GM12873 (cell line): ENCODE results near the gene NKX2-3.

ENCODE experiments used
- TF ChIP-seq, protein P1 (sequence below): IDR thresholded peaks from 2 replicates; pipeline ENCODE4 v1.5.1; 2012; ENCODE audit warnings: low read depth, mild to moderate bottlenecking, moderate library complexity, low read length, control low read depth; ENCODE audit not compliant: insufficient read depth; ENCODE audit errors: missing control alignments

Gene NKX2-3

DNA sequence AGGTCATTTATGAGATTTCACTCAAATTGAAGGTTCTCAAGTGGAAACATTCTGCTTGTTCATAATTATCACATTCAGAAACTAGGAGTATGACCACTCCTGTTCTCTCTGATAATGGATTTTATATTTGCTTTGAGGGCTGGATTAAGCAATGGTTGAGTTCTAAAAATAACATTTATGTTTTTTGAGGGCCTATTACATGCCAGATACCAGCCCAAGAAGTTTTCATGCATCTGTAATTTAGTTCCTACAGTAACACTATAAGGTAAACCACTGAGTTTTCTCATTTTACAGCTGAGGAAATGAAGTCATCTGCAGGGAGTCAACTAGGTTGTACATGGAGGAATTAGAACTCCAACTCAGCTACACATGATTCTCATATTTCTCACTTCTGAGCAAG, 25.5 kb upstream of the NKX2-3 start:
- TF ChIP-seq, protein P1, sequence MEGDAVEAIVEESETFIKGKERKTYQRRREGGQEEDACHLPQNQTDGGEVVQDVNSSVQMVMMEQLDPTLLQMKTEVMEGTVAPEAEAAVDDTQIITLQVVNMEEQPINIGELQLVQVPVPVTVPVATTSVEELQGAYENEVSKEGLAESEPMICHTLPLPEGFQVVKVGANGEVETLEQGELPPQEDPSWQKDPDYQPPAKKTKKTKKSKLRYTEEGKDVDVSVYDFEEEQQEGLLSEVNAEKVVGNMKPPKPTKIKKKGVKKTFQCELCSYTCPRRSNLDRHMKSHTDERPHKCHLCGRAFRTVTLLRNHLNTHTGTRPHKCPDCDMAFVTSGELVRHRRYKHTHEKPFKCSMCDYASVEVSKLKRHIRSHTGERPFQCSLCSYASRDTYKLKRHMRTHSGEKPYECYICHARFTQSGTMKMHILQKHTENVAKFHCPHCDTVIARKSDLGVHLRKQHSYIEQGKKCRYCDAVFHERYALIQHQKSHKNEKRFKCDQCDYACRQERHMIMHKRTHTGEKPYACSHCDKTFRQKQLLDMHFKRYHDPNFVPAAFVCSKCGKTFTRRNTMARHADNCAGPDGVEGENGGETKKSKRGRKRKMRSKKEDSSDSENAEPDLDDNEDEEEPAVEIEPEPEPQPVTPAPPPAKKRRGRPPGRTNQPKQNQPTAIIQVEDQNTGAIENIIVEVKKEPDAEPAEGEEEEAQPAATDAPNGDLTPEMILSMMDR: no peak

DNA sequence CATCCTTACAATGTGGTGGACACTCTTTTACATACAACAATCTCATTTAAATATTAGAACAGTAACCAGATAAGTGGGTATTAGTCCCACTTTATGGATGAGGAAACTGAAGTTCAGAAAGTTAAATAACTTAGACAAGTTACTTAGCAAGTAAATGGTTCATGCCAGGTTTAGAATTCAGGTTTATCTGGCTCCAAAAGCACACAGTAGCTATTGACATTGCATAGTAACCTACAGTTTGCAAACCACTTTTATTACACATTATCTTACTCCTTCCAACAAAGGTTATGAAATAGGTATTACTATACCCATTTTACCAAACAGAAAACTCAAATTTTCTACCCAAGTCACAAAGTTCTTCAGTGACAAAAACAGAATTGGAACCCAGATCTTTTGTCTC, 19.7 kb upstream of the NKX2-3 start:
- TF ChIP-seq, protein P1: no peak

DNA sequence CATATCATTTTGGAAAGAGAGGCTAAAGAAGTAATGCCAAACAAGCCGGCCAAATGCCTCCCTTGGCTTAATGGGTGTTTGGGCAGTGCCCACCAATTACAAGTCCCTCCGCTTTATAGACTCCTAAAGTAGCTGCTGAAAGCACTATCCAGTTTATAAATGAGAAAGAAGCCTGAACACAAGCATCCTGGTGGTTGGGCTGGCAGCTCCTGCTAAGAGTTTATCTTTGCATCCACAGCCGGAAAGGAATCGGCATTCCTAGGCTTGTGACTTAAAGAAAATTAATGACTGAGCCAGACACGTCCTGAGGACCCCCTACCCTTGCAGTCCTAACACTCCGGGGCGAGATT, 13.1 kb upstream of the NKX2-3 start:
- TF ChIP-seq, protein P1: no peak

DNA sequence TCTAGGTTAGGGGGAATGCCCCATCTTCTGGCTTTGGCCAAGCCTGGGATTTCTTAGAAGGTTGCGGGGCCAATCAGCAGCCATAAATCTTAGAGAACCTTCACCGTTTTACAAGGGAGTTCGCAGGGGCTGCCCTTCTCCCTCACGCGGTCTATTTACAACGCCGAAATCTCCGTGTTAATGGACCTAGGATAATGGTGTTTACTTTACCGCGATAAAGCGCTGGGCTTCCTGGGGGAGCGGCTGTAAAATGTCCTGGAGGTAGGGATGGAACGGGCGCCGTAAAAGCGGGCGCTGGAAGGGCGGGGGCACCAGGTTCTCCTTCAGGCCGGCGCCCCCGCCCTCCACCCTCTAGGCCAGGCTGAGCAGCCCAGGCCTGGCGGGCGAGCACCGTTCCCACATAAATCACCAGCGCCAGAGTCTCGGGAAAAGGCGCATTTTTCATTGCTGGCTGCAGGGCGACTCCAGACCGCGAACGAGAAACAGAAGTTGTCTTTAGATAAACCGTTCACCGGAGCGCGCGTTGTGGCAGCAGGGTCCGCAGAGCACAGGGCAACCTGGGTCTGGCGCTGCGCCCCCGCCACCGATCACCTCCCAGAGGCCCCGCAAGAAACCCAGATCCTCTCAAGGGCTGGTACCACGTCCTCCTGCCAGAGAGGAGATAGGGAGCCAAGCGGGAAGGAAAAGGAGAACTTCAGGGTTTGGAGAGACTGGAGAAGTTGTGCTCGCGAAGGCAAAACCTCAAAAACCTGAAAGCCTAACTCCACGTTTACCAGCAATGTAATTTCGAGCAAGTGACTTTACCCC, 12.5 kb upstream of the NKX2-3 start:
- TF ChIP-seq, protein P1: no peak

DNA sequence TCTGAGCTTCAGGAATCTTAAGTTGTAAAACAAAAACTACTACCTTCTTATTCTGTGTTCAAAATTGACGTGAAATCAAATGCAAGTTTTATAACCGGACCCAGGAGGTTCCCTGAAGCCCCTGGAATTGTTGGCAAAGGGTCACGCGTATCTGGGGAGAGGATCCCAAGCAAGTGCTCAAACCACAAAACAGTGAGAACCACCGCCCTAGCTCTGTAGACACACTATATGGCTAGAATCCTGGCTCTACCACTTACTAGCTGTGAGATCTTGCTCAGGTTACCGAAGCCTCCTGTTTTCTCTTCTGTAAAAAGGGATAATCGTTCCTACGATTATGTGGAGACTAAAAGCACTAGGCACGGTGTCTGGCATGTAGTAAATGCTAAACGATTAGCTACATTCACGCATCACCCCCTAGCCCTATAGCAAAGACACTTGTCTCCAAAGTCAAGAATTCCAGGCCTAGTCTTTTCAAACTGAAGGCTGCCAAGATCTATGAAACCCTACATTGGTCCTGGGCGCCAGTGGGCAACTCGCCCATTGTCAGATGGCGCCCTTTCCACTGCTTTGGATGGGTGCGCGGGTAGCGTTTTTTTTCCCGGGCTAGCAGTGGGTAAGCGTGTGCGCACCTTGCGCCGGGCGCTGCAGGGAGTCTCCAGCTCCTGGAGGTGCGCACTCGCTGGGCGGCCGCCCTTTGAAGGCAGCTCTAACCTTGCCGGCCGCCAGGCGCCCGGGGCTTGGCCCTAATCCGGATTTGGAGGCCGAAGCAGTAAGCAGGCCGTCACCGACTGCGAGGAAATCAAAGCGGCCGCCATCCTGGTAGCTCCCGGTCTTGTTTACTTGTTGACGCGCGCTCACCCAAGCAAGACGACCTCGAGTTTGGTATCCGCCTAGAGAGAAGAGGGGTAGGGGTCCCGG, 11.6 kb upstream of the NKX2-3 start:
- TF ChIP-seq, protein P1: no peak

DNA sequence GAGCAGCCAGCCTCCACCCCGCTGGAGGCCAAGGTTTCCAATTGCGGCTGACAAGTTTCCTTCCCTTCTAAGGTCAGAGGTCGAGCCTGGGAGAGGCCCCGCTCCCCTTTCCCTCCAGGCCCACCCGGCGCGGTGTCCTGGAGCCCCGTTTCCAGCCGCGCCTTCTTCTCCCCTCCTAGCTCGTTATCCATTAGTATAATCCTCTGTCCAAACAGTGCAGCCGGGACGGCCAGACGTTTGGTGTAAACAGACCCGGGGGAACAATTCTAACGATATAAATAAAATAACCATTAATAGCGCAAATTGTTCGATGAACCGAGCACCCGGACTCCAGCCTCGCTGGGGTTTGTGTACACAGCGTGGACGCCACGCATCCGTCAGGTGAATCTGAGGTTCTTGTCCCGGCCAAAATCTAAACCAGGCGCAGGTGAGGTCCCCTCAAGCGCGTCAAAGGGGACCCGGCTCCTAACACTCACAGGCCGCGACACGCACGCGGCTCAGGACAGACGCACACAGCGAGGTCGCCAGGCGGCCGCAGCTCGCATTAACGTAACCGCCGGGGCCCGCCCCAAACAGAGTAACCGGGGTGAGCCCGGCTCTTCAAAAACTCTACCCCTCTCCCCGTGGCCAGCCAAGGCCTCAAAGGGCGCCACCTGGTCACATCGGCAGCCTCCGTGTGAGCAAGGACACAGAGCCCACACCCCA, 10.8 kb upstream of the NKX2-3 start:
- TF ChIP-seq, protein P1: no peak

DNA sequence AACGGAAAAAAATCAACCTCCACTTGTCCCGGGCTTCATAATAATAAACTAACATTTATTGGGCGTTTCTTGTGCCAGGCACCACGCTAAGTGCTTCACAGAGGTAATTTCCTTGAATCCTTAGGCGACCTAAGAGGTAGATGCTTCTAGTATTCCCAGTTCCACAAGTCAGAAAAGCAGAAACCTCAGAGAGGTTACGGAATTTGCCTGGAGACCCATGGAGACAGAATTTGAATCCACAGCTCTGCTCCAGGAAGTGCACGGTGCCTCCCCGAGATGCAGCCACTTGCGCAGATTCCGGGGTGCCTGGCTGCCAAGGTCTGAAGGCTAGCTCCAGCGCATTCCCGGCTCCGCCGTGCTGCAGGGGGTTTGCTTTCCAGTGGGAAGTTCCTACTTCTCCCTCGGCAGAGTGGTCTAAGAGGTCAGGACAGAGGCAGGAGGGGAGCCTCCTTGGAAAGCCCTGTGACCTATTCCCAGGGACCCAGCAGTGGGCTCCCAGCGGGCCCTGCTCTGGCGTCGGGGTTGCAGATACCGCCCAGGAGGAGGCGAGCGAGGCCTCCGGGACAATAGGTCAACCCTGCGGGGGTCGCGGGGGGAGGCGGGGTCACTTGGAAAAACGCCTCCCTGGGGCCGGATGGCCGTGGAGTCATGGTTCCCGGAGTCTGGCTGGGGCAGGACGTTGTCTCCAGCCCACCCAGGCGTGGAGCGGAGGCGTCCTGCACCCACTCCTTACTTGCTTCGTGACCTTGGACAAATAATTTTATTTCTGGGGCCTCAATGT, 10.1 kb upstream of the NKX2-3 start:
- TF ChIP-seq, protein P1: no peak
